Liver (tissue), 9 donors: ENCODE data around the gene AKT1S1. TPM values are rescaled to one million over a fixed set of nuclear protein-coding genes. Genes with fewer than 3 reads are reported as not detected.

Experiments used
- DNase-seq: peaks from one replicate; pipeline ENCODE4 v3.0.0-alpha.2; 2017; ENCODE audit warnings: low spot score
- H3K27ac ChIP-seq, 2 donors: one replicate each; pipeline ENCODE4 v1.7.0; 2013; ENCODE audit warnings: inconsistent platforms in 2 of 2, low read length in 2 of 2, control low read depth in 1 of 2, low read depth in 1 of 2, mild to moderate bottlenecking in 1 of 2
- H3K27me3 ChIP-seq, 4 donors: one replicate each; pipeline versions ENCODE4 v1.6.1 to v1.7.0; 2013; ENCODE audit warnings: low read length in 3 of 4, inconsistent platforms in 1 of 4, mild to moderate bottlenecking in 1 of 4, moderate library complexity in 1 of 4; ENCODE audit not compliant: control insufficient read depth in 4 of 4, insufficient read depth in 4 of 4
- H3K36me3 ChIP-seq, 4 donors: one replicate each; pipeline versions ENCODE4 v1.6.1 to v1.7.0; 2013; ENCODE audit warnings: low read length in 3 of 4, mild to moderate bottlenecking in 3 of 4, low read depth in 1 of 4, moderate library complexity in 1 of 4; ENCODE audit not compliant: control insufficient read depth in 4 of 4, insufficient read depth in 3 of 4
- H3K4me1 ChIP-seq, 4 donors: one replicate each; pipeline versions ENCODE4 v1.6.1 to v1.7.0; 2013; ENCODE audit warnings: low read length in 3 of 4, mild to moderate bottlenecking in 3 of 4, moderate library complexity in 1 of 4; ENCODE audit not compliant: control insufficient read depth in 4 of 4, insufficient read depth in 4 of 4
- H3K4me3 ChIP-seq, 3 donors: one replicate each; pipeline versions ENCODE4 v1.6.1 to v1.7.0; 2013; ENCODE audit warnings: low read length in 3 of 3, control low read depth in 1 of 3, low read depth in 1 of 3, mild to moderate bottlenecking in 1 of 3
- H3K9ac ChIP-seq, 2 donors: one replicate each; pipeline ENCODE4 v1.7.0; 2013; ENCODE audit warnings: low read length in 2 of 2, mild to moderate bottlenecking in 2 of 2, moderate library complexity in 2 of 2, control low read depth in 1 of 2, low read depth in 1 of 2
- H3K9me3 ChIP-seq, 4 donors: one replicate each; pipeline versions ENCODE4 v1.6.1 to v1.7.0; 2013; ENCODE audit warnings: low read length in 3 of 4; ENCODE audit not compliant: control insufficient read depth in 4 of 4
- EGR1 ChIP-seq, 2 donors: IDR thresholded peaks; 2 replicates each; pipeline ENCODE4 v1.6.1; 2016 to 2018; ENCODE audit warnings: antibody characterized with exemption in 2 of 2, low read depth in 2 of 2
- FOXA1 ChIP-seq: IDR thresholded peaks from 2 replicates; pipeline ENCODE4 v1.6.1; 2016; ENCODE audit warnings: antibody characterized with exemption
- FOXA2 ChIP-seq: IDR thresholded peaks from 2 replicates; pipeline ENCODE4 v1.6.1; 2016; ENCODE audit warnings: antibody characterized with exemption
- GABPA ChIP-seq, 2 donors: IDR thresholded peaks in 1 of 2; conservative IDR thresholded peaks in 1 of 2; 2 replicates each; pipeline ENCODE4 v1.6.1; 2016; ENCODE audit warnings: antibody characterized with exemption in 2 of 2, mild to moderate bottlenecking in 1 of 2, moderate library complexity in 1 of 2
- HNF4A ChIP-seq, 2 donors: conservative IDR thresholded peaks; 2 replicates each; pipeline ENCODE4 v1.6.1; 2016; ENCODE audit warnings: antibody characterized with exemption in 2 of 2, mild to moderate bottlenecking in 2 of 2
- HNF4G ChIP-seq: IDR thresholded peaks from 2 replicates; pipeline ENCODE4 v1.6.1; 2016; ENCODE audit warnings: antibody characterized with exemption
- JUND ChIP-seq, 2 donors: IDR thresholded peaks; 2 replicates each; pipeline ENCODE4 v1.6.1; 2016; ENCODE audit warnings: antibody characterized with exemption in 2 of 2
- NR2F2 ChIP-seq: IDR thresholded peaks from 2 replicates; pipeline ENCODE4 v1.6.1; 2016; ENCODE audit warnings: antibody characterized with exemption
- RAD21 ChIP-seq, 2 donors: IDR thresholded peaks; 2 replicates each; pipeline ENCODE4 v1.6.1; 2016; ENCODE audit warnings: antibody characterized with exemption in 2 of 2, mild to moderate bottlenecking in 2 of 2
- RXRA ChIP-seq, 2 donors: IDR thresholded peaks; 2 replicates each; pipeline ENCODE4 v1.6.1; 2017 to 2018; ENCODE audit warnings: antibody characterized with exemption in 2 of 2, mild to moderate bottlenecking in 1 of 2
- SP1 ChIP-seq: IDR thresholded peaks from 2 replicates; pipeline ENCODE4 v1.6.1; 2018; ENCODE audit warnings: antibody characterized with exemption, mild to moderate bottlenecking
- TAF1 ChIP-seq: conservative IDR thresholded peaks from 2 replicates; pipeline ENCODE4 v1.6.1; 2016; ENCODE audit warnings: antibody characterized with exemption, mild to moderate bottlenecking
- YY1 ChIP-seq: IDR thresholded peaks from 2 replicates; pipeline ENCODE4 v1.6.1; 2016; ENCODE audit warnings: antibody characterized with exemption, mild to moderate bottlenecking
- WGBS: extraction: QIAGEN DNeasy Blood & Tissue Kit; methylation state at CpG from one replicate; pipeline ENCODE4 v1.1.7; 2013; 5-methylcytosine and 5-hydroxymethylcytosine counted together
- polyA plus RNA-seq, 2 donors: library from polyadenylated mRNA; stranded (reverse) in 1 of 2; unstranded in 1 of 2; fragments of 200-250 nt in 1 of 2; fragments of >200 nt in 1 of 2; fragmentation: Nextera tagmentation in 1 of 2; extraction: Ambion mirVana in 1 of 2; gene quantifications; one replicate each; pipeline versions ENCODE4 v1.2.1 to v1.2.3, GENCODE V29; 2013 to 2015
- total RNA-seq, 2 donors: library from RNA; depleted of rRNA; stranded (reverse); fragments of >200 nt; gene quantifications; one replicate each; pipeline ENCODE4 v1.2.3, GENCODE V29; 2014
- TF ChIP-seq, protein P1 (sequence below): fragments of 150-350 bp; IDR thresholded peaks from 2 replicates; pipeline ENCODE4 v1.5.1; 2017; ENCODE audit warnings: improper control_type of control experiment, low read depth, low read length; ENCODE audit not compliant: missing input control
- TF ChIP-seq, protein P2 (sequence below): IDR thresholded peaks from 2 replicates; pipeline ENCODE4 v1.6.1; 2016; ENCODE audit warnings: antibody characterized with exemption, mild to moderate bottlenecking
- TF ChIP-seq, protein P3 (sequence below): IDR thresholded peaks from 2 replicates; pipeline ENCODE4 v1.6.1; 2016; ENCODE audit warnings: antibody characterized with exemption
- TF ChIP-seq, protein P4 (sequence below): IDR thresholded peaks from 2 replicates; pipeline ENCODE4 v1.6.1; 2016; ENCODE audit warnings: antibody characterized with exemption
- TF ChIP-seq, protein P5 (sequence below): IDR thresholded peaks from 2 replicates; pipeline ENCODE4 v1.6.1; 2016; ENCODE audit warnings: antibody characterized with exemption
- donor health status: healthy.
- donor health status: healthy.
- donor health status: healthy.
- donor health status: healthy.
- donor health status: healthy.

Gene AKT1S1
- total and polyA plus RNA-seq, 4 donors: 6.8 to 43.9 (median 12.9) TPM

DNA sequence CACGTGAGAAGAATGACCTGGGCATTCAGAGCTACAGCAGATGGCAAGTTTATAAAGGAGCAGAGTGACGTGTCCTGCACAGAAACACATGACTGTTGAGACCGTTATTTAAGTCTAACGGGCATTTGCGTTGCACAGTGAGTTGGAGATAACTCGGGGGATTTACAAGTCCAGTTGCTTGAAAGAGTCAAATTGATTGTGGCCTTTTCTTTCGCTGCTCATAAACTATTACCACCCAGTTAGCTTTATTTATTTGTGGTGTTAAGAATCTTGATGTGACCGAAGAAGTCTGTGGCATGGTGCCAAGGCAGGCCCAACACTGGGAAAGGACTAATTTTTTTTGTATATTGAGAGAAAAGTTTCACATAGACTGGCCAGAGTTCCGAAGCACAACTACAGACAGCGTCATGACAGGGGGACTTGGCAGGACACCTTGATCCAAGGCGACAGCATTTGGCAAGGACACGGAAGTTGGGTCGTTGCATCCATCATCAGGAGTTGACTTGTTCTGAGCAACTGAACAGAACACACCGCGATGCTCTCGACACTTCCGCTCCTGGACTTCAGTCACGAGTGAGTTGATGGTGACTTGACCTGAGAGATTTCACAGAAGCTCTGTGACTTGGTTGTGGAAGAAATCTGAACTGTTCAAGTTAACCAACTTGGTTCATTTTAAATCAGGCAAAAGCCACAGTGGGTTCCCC lies 38.1 kb downstream of the AKT1S1 start (continued):
- TF ChIP-seq, protein P1, sequence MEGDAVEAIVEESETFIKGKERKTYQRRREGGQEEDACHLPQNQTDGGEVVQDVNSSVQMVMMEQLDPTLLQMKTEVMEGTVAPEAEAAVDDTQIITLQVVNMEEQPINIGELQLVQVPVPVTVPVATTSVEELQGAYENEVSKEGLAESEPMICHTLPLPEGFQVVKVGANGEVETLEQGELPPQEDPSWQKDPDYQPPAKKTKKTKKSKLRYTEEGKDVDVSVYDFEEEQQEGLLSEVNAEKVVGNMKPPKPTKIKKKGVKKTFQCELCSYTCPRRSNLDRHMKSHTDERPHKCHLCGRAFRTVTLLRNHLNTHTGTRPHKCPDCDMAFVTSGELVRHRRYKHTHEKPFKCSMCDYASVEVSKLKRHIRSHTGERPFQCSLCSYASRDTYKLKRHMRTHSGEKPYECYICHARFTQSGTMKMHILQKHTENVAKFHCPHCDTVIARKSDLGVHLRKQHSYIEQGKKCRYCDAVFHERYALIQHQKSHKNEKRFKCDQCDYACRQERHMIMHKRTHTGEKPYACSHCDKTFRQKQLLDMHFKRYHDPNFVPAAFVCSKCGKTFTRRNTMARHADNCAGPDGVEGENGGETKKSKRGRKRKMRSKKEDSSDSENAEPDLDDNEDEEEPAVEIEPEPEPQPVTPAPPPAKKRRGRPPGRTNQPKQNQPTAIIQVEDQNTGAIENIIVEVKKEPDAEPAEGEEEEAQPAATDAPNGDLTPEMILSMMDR: no peak
- TF ChIP-seq RAD21 (IDR thresholded peaks at IDR 0.05) (no peak), NR2F2 (no peak), GABPA (IDR thresholded peaks at IDR 0.05 in 1 of 2, conservative IDR thresholded peaks at IDR 0.05 in 1 of 2) (no peak), YY1 (no peak), JUND (IDR thresholded peaks at IDR 0.05) (no peak)

DNA sequence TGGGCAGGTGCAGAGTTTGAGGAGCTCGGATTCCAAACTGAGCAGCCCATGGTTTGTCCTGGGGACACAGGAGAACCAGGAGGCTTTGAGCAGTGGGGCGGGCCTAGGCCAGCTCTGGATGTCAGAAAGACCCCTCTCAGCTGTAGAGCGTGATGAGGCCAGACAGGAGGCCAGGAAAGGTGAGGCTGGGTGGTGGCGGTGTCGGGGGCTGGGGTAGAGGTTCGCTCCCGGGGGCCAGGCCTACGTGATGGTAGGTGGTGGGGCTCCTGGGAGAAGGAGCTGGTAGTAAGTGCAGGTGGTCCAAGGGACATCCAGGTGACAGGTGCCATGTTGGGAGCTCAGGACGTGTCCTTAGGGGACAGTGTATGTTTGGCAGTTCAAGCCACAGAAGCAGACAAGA lies 39.7 kb downstream of the AKT1S1 start:
- no peaks in the 10 kb centered on the region for H3K27me3 ChIP-seq
- H3K4me1 ChIP-seq: no peaks in the 10 kb centered on the region
- H3K36me3 ChIP-seq: peaks cover 6 to 43% (median 23%) of the 10 kb centered on the region in 4 donors
- no peaks in the 10 kb centered on the region for H3K9me3 ChIP-seq
- H3K4me3 ChIP-seq: no peak overlapping the region
- no peak overlapping the region for H3K9ac ChIP-seq
- H3K27ac ChIP-seq: no peak overlapping the region
- 98% methylated on average over 9 of the region's 9 CpGs for WGBS
- TF ChIP-seq FOXA1 (no peak), RXRA (IDR thresholded peaks at IDR 0.05) (no peak), RAD21 (IDR thresholded peaks at IDR 0.05) (no peak), HNF4A (conservative IDR thresholded peaks at IDR 0.05) (no peak), EGR1 (IDR thresholded peaks at IDR 0.05; ENCODE audit: low read depth in 2 of 2) (no peak), HNF4G (no peak), NR2F2 (no peak), YY1 (no peak), FOXA2 (no peak), SP1 (no peak), GABPA (IDR thresholded peaks at IDR 0.05 in 1 of 2, conservative IDR thresholded peaks at IDR 0.05 in 1 of 2) (no peak), TAF1 (no peak), JUND (IDR thresholded peaks at IDR 0.05) (no peak)
- TF ChIP-seq, protein P2, sequence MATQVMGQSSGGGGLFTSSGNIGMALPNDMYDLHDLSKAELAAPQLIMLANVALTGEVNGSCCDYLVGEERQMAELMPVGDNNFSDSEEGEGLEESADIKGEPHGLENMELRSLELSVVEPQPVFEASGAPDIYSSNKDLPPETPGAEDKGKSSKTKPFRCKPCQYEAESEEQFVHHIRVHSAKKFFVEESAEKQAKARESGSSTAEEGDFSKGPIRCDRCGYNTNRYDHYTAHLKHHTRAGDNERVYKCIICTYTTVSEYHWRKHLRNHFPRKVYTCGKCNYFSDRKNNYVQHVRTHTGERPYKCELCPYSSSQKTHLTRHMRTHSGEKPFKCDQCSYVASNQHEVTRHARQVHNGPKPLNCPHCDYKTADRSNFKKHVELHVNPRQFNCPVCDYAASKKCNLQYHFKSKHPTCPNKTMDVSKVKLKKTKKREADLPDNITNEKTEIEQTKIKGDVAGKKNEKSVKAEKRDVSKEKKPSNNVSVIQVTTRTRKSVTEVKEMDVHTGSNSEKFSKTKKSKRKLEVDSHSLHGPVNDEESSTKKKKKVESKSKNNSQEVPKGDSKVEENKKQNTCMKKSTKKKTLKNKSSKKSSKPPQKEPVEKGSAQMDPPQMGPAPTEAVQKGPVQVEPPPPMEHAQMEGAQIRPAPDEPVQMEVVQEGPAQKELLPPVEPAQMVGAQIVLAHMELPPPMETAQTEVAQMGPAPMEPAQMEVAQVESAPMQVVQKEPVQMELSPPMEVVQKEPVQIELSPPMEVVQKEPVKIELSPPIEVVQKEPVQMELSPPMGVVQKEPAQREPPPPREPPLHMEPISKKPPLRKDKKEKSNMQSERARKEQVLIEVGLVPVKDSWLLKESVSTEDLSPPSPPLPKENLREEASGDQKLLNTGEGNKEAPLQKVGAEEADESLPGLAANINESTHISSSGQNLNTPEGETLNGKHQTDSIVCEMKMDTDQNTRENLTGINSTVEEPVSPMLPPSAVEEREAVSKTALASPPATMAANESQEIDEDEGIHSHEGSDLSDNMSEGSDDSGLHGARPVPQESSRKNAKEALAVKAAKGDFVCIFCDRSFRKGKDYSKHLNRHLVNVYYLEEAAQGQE: no peak
- TF ChIP-seq, protein P1: no peak
- TF ChIP-seq, protein P3, sequence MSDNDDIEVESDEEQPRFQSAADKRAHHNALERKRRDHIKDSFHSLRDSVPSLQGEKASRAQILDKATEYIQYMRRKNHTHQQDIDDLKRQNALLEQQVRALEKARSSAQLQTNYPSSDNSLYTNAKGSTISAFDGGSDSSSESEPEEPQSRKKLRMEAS: no peak
- TF ChIP-seq, protein P4, sequence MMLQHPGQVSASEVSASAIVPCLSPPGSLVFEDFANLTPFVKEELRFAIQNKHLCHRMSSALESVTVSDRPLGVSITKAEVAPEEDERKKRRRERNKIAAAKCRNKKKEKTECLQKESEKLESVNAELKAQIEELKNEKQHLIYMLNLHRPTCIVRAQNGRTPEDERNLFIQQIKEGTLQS: no peak
- TF ChIP-seq, protein P5, sequence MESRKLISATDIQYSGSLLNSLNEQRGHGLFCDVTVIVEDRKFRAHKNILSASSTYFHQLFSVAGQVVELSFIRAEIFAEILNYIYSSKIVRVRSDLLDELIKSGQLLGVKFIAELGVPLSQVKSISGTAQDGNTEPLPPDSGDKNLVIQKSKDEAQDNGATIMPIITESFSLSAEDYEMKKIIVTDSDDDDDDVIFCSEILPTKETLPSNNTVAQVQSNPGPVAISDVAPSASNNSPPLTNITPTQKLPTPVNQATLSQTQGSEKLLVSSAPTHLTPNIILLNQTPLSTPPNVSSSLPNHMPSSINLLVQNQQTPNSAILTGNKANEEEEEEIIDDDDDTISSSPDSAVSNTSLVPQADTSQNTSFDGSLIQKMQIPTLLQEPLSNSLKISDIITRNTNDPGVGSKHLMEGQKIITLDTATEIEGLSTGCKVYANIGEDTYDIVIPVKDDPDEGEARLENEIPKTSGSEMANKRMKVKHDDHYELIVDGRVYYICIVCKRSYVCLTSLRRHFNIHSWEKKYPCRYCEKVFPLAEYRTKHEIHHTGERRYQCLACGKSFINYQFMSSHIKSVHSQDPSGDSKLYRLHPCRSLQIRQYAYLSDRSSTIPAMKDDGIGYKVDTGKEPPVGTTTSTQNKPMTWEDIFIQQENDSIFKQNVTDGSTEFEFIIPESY: no peak
- no peak for DNase-seq
